IMR-90 (cell line): ENCODE measurements around the gene TBC1D22A. TPM values are rescaled to one million over a fixed set of nuclear protein-coding genes. Genes with fewer than 3 reads are reported as not detected.

ENCODE experiments used
- ATAC-seq: fragments of 200-7000 bp; cut with Tn5 transposase; 2 replicates; pipeline ENCODE4 v1.9.1; 2020; ENCODE audit warnings: low read depth, mild to moderate bottlenecking, moderate library complexity
- BruUV-seq: library from RNA; stranded (reverse); fragments of 400-500 nt; replicated peaks from 2 replicates; lab custom pipeline; 2021; lab: Mats Ljungman, UMichigan
- CTCF ChIA-PET: fragments of 300-600 bp; formaldehyde crosslinking; extraction: SDS; loops from one replicate; lab custom pipeline; 2021; ENCODE audit warnings: antibody characterized with exemption; lab: Yijun Ruan, JAX
- POLR2A ChIA-PET: fragments of 300-600 bp; sonication (Branson Sonifier 250); formaldehyde crosslinking; loops from one replicate; lab custom pipeline; 2022; ENCODE audit warnings: antibody characterized with exemption; ENCODE audit not compliant: unreplicated experiment; lab: Charles Lee
- DNase-seq: peaks from one replicate; pipeline ENCODE4 v3.0.0; 2013
- H2AFZ ChIP-seq: replicated peaks from 2 replicates; pipeline ENCODE3; 2013; ENCODE audit warnings: low read length, mild to moderate bottlenecking; ENCODE audit not compliant: poor library complexity
- H2AK5ac ChIP-seq: 2 replicates; pipeline ENCODE4 v1.6.1; 2013; ENCODE audit warnings: low read depth, low read length, inconsistent platforms
- H2AK9ac ChIP-seq: replicated peaks from 2 replicates; pipeline ENCODE3; 2013; ENCODE audit warnings: mild to moderate bottlenecking, low read depth, low read length, moderate library complexity; ENCODE audit not compliant: poor library complexity
- H2BK120ac ChIP-seq: 2 replicates; pipeline ENCODE4 v1.6.1; 2013; ENCODE audit warnings: low read depth, low read length, inconsistent platforms
- H2BK15ac ChIP-seq: 3 replicates; pipeline ENCODE4 v1.6.1; 2013; ENCODE audit warnings: low read depth, low read length, inconsistent platforms
- H2BK20ac ChIP-seq: 2 replicates; pipeline ENCODE4 v1.6.1; 2013; ENCODE audit warnings: low read depth, mild to moderate bottlenecking, inconsistent platforms, low read length, moderate library complexity
- H2BK5ac ChIP-seq: 2 replicates; pipeline ENCODE4 v1.6.1; 2013; ENCODE audit warnings: mild to moderate bottlenecking, low read depth, low read length, inconsistent platforms; ENCODE audit not compliant: poor library complexity, severe bottlenecking
- H3K14ac ChIP-seq: replicated peaks from 2 replicates; pipeline ENCODE4 v1.6.1; 2013; ENCODE audit warnings: low read depth, low read length, inconsistent platforms
- H3K18ac ChIP-seq: 2 replicates; pipeline ENCODE4 v1.6.1; 2013; ENCODE audit warnings: low read depth, low read length, control low read depth
- H3K23ac ChIP-seq: 2 replicates; pipeline ENCODE4 v1.6.1; 2013; ENCODE audit warnings: low read depth, low read length, inconsistent platforms
- H3K27ac ChIP-seq: 2 replicates; pipeline ENCODE4 v1.5.1; 2013; ENCODE audit warnings: mild to moderate bottlenecking, control low read depth, low read length; ENCODE audit not compliant: insufficient read depth
- H3K27me3 ChIP-seq: 2 replicates; pipeline ENCODE4 v1.6.1; 2013; ENCODE audit warnings: low read length; ENCODE audit not compliant: control insufficient read depth, insufficient read depth
- H3K36me3 ChIP-seq: 2 replicates; pipeline ENCODE4 v1.6.1; 2013; ENCODE audit warnings: low read length, mixed read lengths; ENCODE audit not compliant: control insufficient read depth, insufficient read depth
- H3K4ac ChIP-seq: 2 replicates; pipeline ENCODE4 v1.6.1; 2013; ENCODE audit warnings: low read depth, low read length, inconsistent platforms
- H3K4me1 ChIP-seq: 2 replicates; pipeline ENCODE4 v1.6.1; 2013; ENCODE audit warnings: low read length, mixed read lengths; ENCODE audit not compliant: control insufficient read depth, insufficient read depth
- H3K4me2 ChIP-seq: 2 replicates; pipeline ENCODE4 v1.6.1; 2013; ENCODE audit warnings: low read depth, mild to moderate bottlenecking, control low read depth, low read length, moderate library complexity
- H3K4me3 ChIP-seq: 2 replicates; pipeline ENCODE4 v1.5.1; 2013; ENCODE audit warnings: low read depth, mild to moderate bottlenecking, control low read depth, low read length, moderate library complexity; ENCODE audit not compliant: insufficient read depth
- H3K56ac ChIP-seq: 2 replicates; pipeline ENCODE4 v1.6.1; 2013; ENCODE audit warnings: low read length, inconsistent platforms; ENCODE audit not compliant: insufficient read depth; ENCODE audit errors: extremely low read depth
- H3K79me1 ChIP-seq, 2 experiments: 2 replicates each; pipeline ENCODE4 v1.6.1; 2013; ENCODE audit warnings: low read length in 2 of 2, inconsistent platforms in 1 of 2, low read depth in 1 of 2
- H3K9ac ChIP-seq: 2 replicates; pipeline ENCODE4 v1.6.1; 2013; ENCODE audit warnings: low read depth, low read length, control low read depth
- H3K9me1 ChIP-seq: 2 replicates; pipeline ENCODE4 v1.6.1; 2013; ENCODE audit warnings: low read length, inconsistent platforms; ENCODE audit not compliant: insufficient read depth
- H3K9me3 ChIP-seq: 2 replicates; pipeline ENCODE4 v1.6.1; 2013; ENCODE audit warnings: low read length; ENCODE audit not compliant: control insufficient read depth, insufficient read depth
- H4K20me1 ChIP-seq: 2 replicates; pipeline ENCODE4 v1.6.1; 2013; ENCODE audit warnings: low read length, inconsistent platforms; ENCODE audit not compliant: insufficient read depth
- H4K5ac ChIP-seq: 2 replicates; pipeline ENCODE4 v1.6.1; 2013; ENCODE audit warnings: mild to moderate bottlenecking, low read depth, low read length, control low read depth
- H4K8ac ChIP-seq, 2 experiments: 2 replicates each; pipeline ENCODE4 v1.6.1; 2013; ENCODE audit warnings: low read depth in 2 of 2, low read length in 2 of 2, control low read depth in 1 of 2, inconsistent platforms in 1 of 2
- H4K91ac ChIP-seq: 2 replicates; pipeline ENCODE4 v1.6.1; 2013; ENCODE audit warnings: low read depth, low read length, inconsistent platforms; ENCODE audit not compliant: insufficient read depth
- BHLHE40 ChIP-seq: fragments of 150-350 bp; IDR thresholded peaks from 2 replicates; pipeline ENCODE4 v1.6.1; 2016; ENCODE audit warnings: mild to moderate bottlenecking, low read depth, low read length
- CEBPB ChIP-seq: IDR thresholded peaks from 2 replicates; pipeline ENCODE4 v1.6.1; 2012; ENCODE audit warnings: low read depth, low read length, improper control_type of control experiment
- CHD1 ChIP-seq: IDR thresholded peaks from 2 replicates; pipeline ENCODE4 v1.6.1; 2012; ENCODE audit warnings: low read depth, low read length, improper control_type of control experiment
- CTCF ChIP-seq: conservative IDR thresholded peaks from 2 replicates; pipeline ENCODE4 v1.5.1; 2012; ENCODE audit warnings: mild to moderate bottlenecking, low read depth, low read length, improper control_type of control experiment
- ELK1 ChIP-seq: fragments of 150-350 bp; IDR thresholded peaks from 2 replicates; pipeline ENCODE4 v1.6.1; 2016; ENCODE audit warnings: low read depth, mild to moderate bottlenecking, low read length, moderate library complexity, borderline replicate concordance
- FOS ChIP-seq: fragments of 150-350 bp; IDR thresholded peaks from 2 replicates; pipeline ENCODE4 v1.6.1; 2016; ENCODE audit warnings: low read depth, low read length
- MAFK ChIP-seq: IDR thresholded peaks from 2 replicates; pipeline ENCODE4 v1.6.1; 2012; ENCODE audit warnings: low read depth, low read length, improper control_type of control experiment
- MAZ ChIP-seq: IDR thresholded peaks from 2 replicates; pipeline ENCODE4 v1.6.1; 2012; ENCODE audit warnings: low read depth, mild to moderate bottlenecking, low read length, improper control_type of control experiment, moderate library complexity, borderline replicate concordance
- MXI1 ChIP-seq: IDR thresholded peaks from 2 replicates; pipeline ENCODE4 v1.6.1; 2012; ENCODE audit warnings: low read depth, mild to moderate bottlenecking, low read length, moderate library complexity, borderline replicate concordance
- NFE2L2 ChIP-seq: fragments of 150-350 bp; IDR thresholded peaks from 2 replicates; pipeline ENCODE4 v1.6.1; 2016; ENCODE audit warnings: low read depth, mild to moderate bottlenecking, low read length
- POLR2A ChIP-seq: IDR thresholded peaks from 2 replicates; pipeline ENCODE4 v1.6.1; 2012; ENCODE audit warnings: mild to moderate bottlenecking, low read depth, low read length
- RAD21 ChIP-seq: IDR thresholded peaks from 2 replicates; pipeline ENCODE4 v1.6.1; 2012; ENCODE audit warnings: low read length, improper control_type of control experiment
- RCOR1 ChIP-seq: IDR thresholded peaks from 2 replicates; pipeline ENCODE4 v1.6.1; 2012; ENCODE audit warnings: mild to moderate bottlenecking, low read length, improper control_type of control experiment; ENCODE audit not compliant: insufficient replicate concordance
- RFX5 ChIP-seq: IDR thresholded peaks from 2 replicates; pipeline ENCODE4 v1.8.0; 2012; ENCODE audit warnings: low read depth, mild to moderate bottlenecking, low read length, moderate library complexity
- SMC3 ChIP-seq: fragments of 150-350 bp; IDR thresholded peaks from 2 replicates; pipeline ENCODE4 v1.6.1; 2016; ENCODE audit warnings: low read depth, mild to moderate bottlenecking, antibody characterized with exemption, low read length, moderate library complexity
- USF2 ChIP-seq: fragments of 150-350 bp; IDR thresholded peaks from 2 replicates; pipeline ENCODE4 v1.6.1; 2017; ENCODE audit warnings: mild to moderate bottlenecking, antibody characterized with exemption, low read length, low read depth
- WGBS, 2 experiments: methylation state at CpG; one replicate each; pipeline versions ENCODE4 v1.1.5 to v1.1.7; 2013; ENCODE audit warnings: missing lambda C conversion rate in 2 of 2; ENCODE audit not compliant: insufficient read length in 1 of 2; ENCODE audit errors: extremely low coverage in 2 of 2; 5-methylcytosine and 5-hydroxymethylcytosine counted together
- dilution Hi-C: fragments of 300-500 bp; cut with HindIII; formaldehyde crosslinking; loops from one replicate; pipeline ENCODE4 v1.14.3; 2018; ENCODE audit warnings: low sequenced_read_pairs; ENCODE audit not compliant: unreplicated experiment
- in situ Hi-C: fragments of 300-500 bp; cut with MboI; formaldehyde crosslinking; loops from 3 replicates; pipeline ENCODE4 v1.14.3; 2019; ENCODE audit warnings: low sequenced_read_pairs, inconsistent platforms, mixed read lengths
- intact Hi-C: fragments of 100-400 bp; cut with micrococcal nuclease; formaldehyde crosslinking; loops from 2 replicates; pipeline ENCODE4 v1.10.0; 2022
- polyA plus RNA-seq, 3 experiments: library from polyadenylated mRNA; depleted of rRNA; stranded (reverse); fragments of >200 nt; gene quantifications; 2 replicates each; pipeline ENCODE4 v1.2.3, GENCODE V29; 2012; ENCODE audit warnings: low replicate concordance in 1 of 3
- total RNA-seq: library from RNA; depleted of rRNA; stranded (reverse); fragments of >200 nt; gene quantifications from 2 replicates; pipeline ENCODE4 v1.2.3, GENCODE V29; 2012

TBC1D22A gene
- total and polyA plus RNA-seq, 2 of the 4 experiments (the other 2 are of a cell fraction) = 9.0 to 16.7 TPM

GRCh38 chr22:47038206-47038835 lies 275.9 kb downstream of the TBC1D22A start:
- Histone ChIP-seq H3K18ac (no peak overlapping the region), H4K5ac (no peak overlapping the region), H3K4me2 (no peak overlapping the region), H2AK5ac (no peak overlapping the region), H3K14ac (no peak overlapping the region), H3K9me1 (0 out of 2 replicates have a peak, but pooled peaks cover 5% of the 10 kb centered on the region), H3K27me3 (no peaks in the 10 kb centered on the region), H3K9ac (no peak overlapping the region), H2BK120ac (no peak overlapping the region), H2BK20ac (no peak overlapping the region), H2AK9ac (no peak overlapping the region), H4K20me1 (0 out of 2 replicates have a peak, but pooled peaks cover 11% of the 10 kb centered on the region), H2AFZ (no peak overlapping the region), H2BK5ac (no peak overlapping the region), H3K56ac (no peak overlapping the region), H3K27ac (no peak overlapping the region), H3K36me3 (peaks cover 3% of the 10 kb centered on the region; the same call in 1 of the 2 replicates), H3K23ac (no peak overlapping the region), H3K4ac (no peak overlapping the region), H4K91ac (no peak overlapping the region), H4K8ac (no peak overlapping the region), H3K79me1 (peaks cover 0 to 8% of the 10 kb centered on the region in 2 experiments; a peak in 1 of 4 replicates), H3K9me3 (no peaks in the 10 kb centered on the region), H3K4me1 (peaks cover 2% of the 10 kb centered on the region; the same call in 1 of the 2 replicates), H3K4me3 (no peak overlapping the region), H2BK15ac (no peak overlapping the region)
- ChIA-PET CTCF (no interaction called here), POLR2A (no interaction called here)
- in situ Hi-C loops (no loop called here), intact Hi-C loops (no loop called here), dilution Hi-C loops (no loop called here)
- no peak for ATAC-seq
- TF ChIP-seq MAZ (no peak), RFX5 (no peak), ELK1 (no peak), POLR2A (no peak), CEBPB (no peak), MAFK (no peak), BHLHE40 (no peak), NFE2L2 (no peak), FOS (no peak), USF2 (no peak), RAD21 (no peak), MXI1 (no peak), CTCF (no peak), RCOR1 (no peak), SMC3 (no peak), CHD1 (no peak)
- DNase-seq = no peak
- BruUV-seq = no TSS peak
- 96% methylated on average over 8 of the region's 18 CpGs; no CpG with 5 or more reads in 1 of the 2 experiments for WGBS, 2 experiments
